Vagina (tissue), 2 donors: ENCODE data around the gene CSGALNACT2.

Source experiments
- CTCF ChIP-seq, 3 experiments: fragments of 450-650 bp in 2 of 3; fragments of 200-600 bp in 1 of 3; sonication (generic) in 1 of 3; IDR thresholded peaks; one replicate each; pipeline ENCODE4 v1.5.1; 2017 to 2019; ENCODE audit warnings: antibody characterized with exemption in 3 of 3, mild to moderate bottlenecking in 2 of 3, moderate library complexity in 2 of 3
- POLR2A ChIP-seq, 2 donors: fragments of 450-650 bp; IDR thresholded peaks; one replicate each; pipeline ENCODE4 v1.6.1; 2017; ENCODE audit warnings: antibody characterized with exemption in 2 of 2, mild to moderate bottlenecking in 2 of 2, moderate library complexity in 2 of 2
- POLR2AphosphoS5 ChIP-seq, 2 donors: sonication (generic); formaldehyde crosslinking; IDR thresholded peaks; one replicate each; pipeline ENCODE4 v1.9.0; 2017; ENCODE audit warnings: antibody characterized with exemption in 2 of 2, mild to moderate bottlenecking in 2 of 2, low read depth in 1 of 2; ENCODE audit not compliant: insufficient read depth in 1 of 2

- no peak for TF ChIP-seq POLR2A (IDR thresholded peaks at IDR 0.05)
- TF ChIP-seq CTCF (IDR thresholded peaks at IDR 0.05): peak in 1 of 3 experiments; percentile 24
- TF ChIP-seq POLR2AphosphoS5 (IDR thresholded peaks at IDR 0.05; ENCODE audit: insufficient read depth in 1 of 2, low read depth in 1 of 2): no peak
These were observed 64.0 kb downstream of the CSGALNACT2 start for GRCh38 chr10:43202224-43202656.
